Gastrocnemius medialis (tissue), 4 donors: Measurements from ENCODE around the gene PRDM16. TPM values are rescaled to one million over a fixed set of nuclear protein-coding genes. Genes with fewer than 3 reads are reported as not detected.

Experiments
- ATAC-seq, 2 donors: fragments of 150-250 bp; one replicate each; pipeline ENCODE4 v1.9.1; 2016
- DNase-seq, 2 donors: peaks; one replicate each; pipeline ENCODE4 v3.0.0-alpha.2; 2019
- H3K27ac ChIP-seq, 4 donors: fragments of 200-600 bp; sonication (generic); 1 replicate in 1 of 4; 2 replicates in 3 of 4; pipeline ENCODE4 v1.5.1; 2016 to 2018; ENCODE audit warnings: mild to moderate bottlenecking in 2 of 4, moderate library complexity in 1 of 4
- H3K27me3 ChIP-seq, 3 donors: fragments of 200-600 bp; sonication (generic) in 2 of 3; 1 replicate in 1 of 3; 2 replicates in 2 of 3; pipeline versions ENCODE4 v1.5.1 to v1.6.0; 2016 to 2019; ENCODE audit warnings: mild to moderate bottlenecking in 1 of 3, moderate library complexity in 1 of 3
- H3K36me3 ChIP-seq, 2 donors: fragments of 200-600 bp; sonication (generic) in 1 of 2; one replicate each; pipeline ENCODE4 v1.5.1; 2017 to 2018
- H3K4me1 ChIP-seq, 2 donors: fragments of 200-600 bp; sonication (generic) in 1 of 2; one replicate each; pipeline ENCODE4 v1.5.1; 2016 to 2017; ENCODE audit warnings: mild to moderate bottlenecking in 2 of 2
- H3K4me3 ChIP-seq, 4 donors: fragments of 200-600 bp; sonication (generic) in 3 of 4; 1 replicate in 1 of 4; 2 replicates in 3 of 4; pipeline ENCODE4 v1.5.1; 2016 to 2019; ENCODE audit warnings: mild to moderate bottlenecking in 2 of 4
- H3K9me3 ChIP-seq, 3 donors: fragments of 200-600 bp; sonication (generic) in 2 of 3; 1 replicate in 1 of 3; 2 replicates in 2 of 3; pipeline ENCODE4 v1.5.1; 2016 to 2019
- POLR2A ChIP-seq, 2 donors: fragments of 450-650 bp; IDR thresholded peaks; one replicate each; pipeline ENCODE4 v1.6.1; 2017; ENCODE audit warnings: antibody characterized with exemption in 2 of 2, mild to moderate bottlenecking in 2 of 2, moderate library complexity in 2 of 2
- in situ Hi-C, 4 donors: fragments of 200-750 bp; cut with MboI; loops; one replicate each; pipeline versions ENCODE4 v1.15.0 to v1.8.0; 2017; ENCODE audit warnings: low sequenced_read_pairs in 4 of 4
- intact Hi-C: fragments of 100-400 bp; cut with DNase I; formaldehyde crosslinking; loops from one replicate; pipeline ENCODE4 v1.15.1; 2023; ENCODE audit warnings: low total_unique reads
- total RNA-seq, 4 donors: library from RNA; depleted of rRNA; stranded (reverse); fragments of >200 nt; gene quantifications; one replicate each; pipeline versions ENCODE4 v1.1.0 to v1.2.3, GENCODE V29; 2016
- TF ChIP-seq, protein P1 (sequence below), 5 experiments: fragments of 450-650 bp in 3 of 5; fragments of 200-600 bp in 2 of 5; sonication (generic) in 2 of 5; IDR thresholded peaks in 4 of 5; conservative IDR thresholded peaks in 1 of 5; 1 replicate in 4 of 5; 2 replicates in 1 of 5; pipeline ENCODE4 v1.5.1; 2016 to 2019; ENCODE audit warnings: antibody characterized with exemption in 5 of 5, mild to moderate bottlenecking in 3 of 5, moderate library complexity in 3 of 5

Gene PRDM16
- total RNA-seq, 4 donors from 2014 or later = 0.03 to 0.19 (median 0.17) TPM

GRCh38 chr1:3148171-3148570, 79.2 kb downstream of the PRDM16 start:
- ATAC-seq (no peak), DNase-seq (no peak)
- no peak overlapping the region for H3K27ac ChIP-seq
- H3K27me3 ChIP-seq = peaks cover 6 to 26% (median 9%) of the 10 kb centered on the region in 3 donors
- intact Hi-C loops = no loop called here
- no peaks in the 10 kb centered on the region for H3K4me1 ChIP-seq
- no peak overlapping the region for H3K4me3 ChIP-seq
- no peak for TF ChIP-seq POLR2A (IDR thresholded peaks at IDR 0.05)
- TF ChIP-seq, protein P1, sequence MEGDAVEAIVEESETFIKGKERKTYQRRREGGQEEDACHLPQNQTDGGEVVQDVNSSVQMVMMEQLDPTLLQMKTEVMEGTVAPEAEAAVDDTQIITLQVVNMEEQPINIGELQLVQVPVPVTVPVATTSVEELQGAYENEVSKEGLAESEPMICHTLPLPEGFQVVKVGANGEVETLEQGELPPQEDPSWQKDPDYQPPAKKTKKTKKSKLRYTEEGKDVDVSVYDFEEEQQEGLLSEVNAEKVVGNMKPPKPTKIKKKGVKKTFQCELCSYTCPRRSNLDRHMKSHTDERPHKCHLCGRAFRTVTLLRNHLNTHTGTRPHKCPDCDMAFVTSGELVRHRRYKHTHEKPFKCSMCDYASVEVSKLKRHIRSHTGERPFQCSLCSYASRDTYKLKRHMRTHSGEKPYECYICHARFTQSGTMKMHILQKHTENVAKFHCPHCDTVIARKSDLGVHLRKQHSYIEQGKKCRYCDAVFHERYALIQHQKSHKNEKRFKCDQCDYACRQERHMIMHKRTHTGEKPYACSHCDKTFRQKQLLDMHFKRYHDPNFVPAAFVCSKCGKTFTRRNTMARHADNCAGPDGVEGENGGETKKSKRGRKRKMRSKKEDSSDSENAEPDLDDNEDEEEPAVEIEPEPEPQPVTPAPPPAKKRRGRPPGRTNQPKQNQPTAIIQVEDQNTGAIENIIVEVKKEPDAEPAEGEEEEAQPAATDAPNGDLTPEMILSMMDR (IDR thresholded peaks at IDR 0.05 in 4 of 5, conservative IDR thresholded peaks at IDR 0.05 in 1 of 5) = no peak
- H3K36me3 ChIP-seq = no peaks in the 10 kb centered on the region
- in situ Hi-C loops = no loop called here
- H3K9me3 ChIP-seq = no peaks in the 10 kb centered on the region

- ATAC-seq (no peak), DNase-seq (no peak)
- Histone ChIP-seq H3K36me3 (no peaks in the 10 kb centered on the region), H3K4me1 (no peaks in the 10 kb centered on the region), H3K27me3 (peaks cover 10 to 21% (median 11%) of the 10 kb centered on the region in 3 donors), H3K27ac (no peak overlapping the region), H3K4me3 (no peak overlapping the region), H3K9me3 (no peaks in the 10 kb centered on the region)
- intact Hi-C loops (no loop called here), in situ Hi-C loops (no loop called here)
- no peak for TF ChIP-seq POLR2A (IDR thresholded peaks at IDR 0.05)
- TF ChIP-seq, protein P1 (IDR thresholded peaks at IDR 0.05 in 4 of 5, conservative IDR thresholded peaks at IDR 0.05 in 1 of 5) = no peak
Observed at GRCh38 chr1:3149277-3149676, 80.3 kb downstream of the PRDM16 start.

- Histone ChIP-seq H3K4me1 (no peaks in the 10 kb centered on the region), H3K4me3 (no peak overlapping the region), H3K27me3 (peaks cover 18 to 25% (median 23%) of the 10 kb centered on the region in 3 donors), H3K27ac (no peak overlapping the region), H3K36me3 (no peaks in the 10 kb centered on the region), H3K9me3 (no peaks in the 10 kb centered on the region)
- in situ Hi-C loops (no loop called here), intact Hi-C loops (no loop called here)
- DNase-seq (no peak), ATAC-seq (no peak)
- TF ChIP-seq, protein P1 (IDR thresholded peaks at IDR 0.05 in 4 of 5, conservative IDR thresholded peaks at IDR 0.05 in 1 of 5) = no peak
- TF ChIP-seq POLR2A (IDR thresholded peaks at IDR 0.05) = no peak
Observed at GRCh38 chr1:3151456-3151855, 82.5 kb downstream of the PRDM16 start.

GRCh38 chr1:3152143-3152542, 83.1 kb downstream of the PRDM16 start:
- Histone ChIP-seq H3K9me3 (no peaks in the 10 kb centered on the region), H3K36me3 (no peaks in the 10 kb centered on the region), H3K4me1 (no peaks in the 10 kb centered on the region), H3K27ac (no peak overlapping the region), H3K4me3 (no peak overlapping the region), H3K27me3 (peaks cover 18 to 26% (median 25%) of the 10 kb centered on the region in 3 donors)
- in situ Hi-C loops (no loop called here), intact Hi-C loops (no loop called here)
- DNase-seq = no peak
- ATAC-seq = no peak
- TF ChIP-seq, protein P1 (IDR thresholded peaks at IDR 0.05 in 4 of 5, conservative IDR thresholded peaks at IDR 0.05 in 1 of 5) = no peak

DNA sequence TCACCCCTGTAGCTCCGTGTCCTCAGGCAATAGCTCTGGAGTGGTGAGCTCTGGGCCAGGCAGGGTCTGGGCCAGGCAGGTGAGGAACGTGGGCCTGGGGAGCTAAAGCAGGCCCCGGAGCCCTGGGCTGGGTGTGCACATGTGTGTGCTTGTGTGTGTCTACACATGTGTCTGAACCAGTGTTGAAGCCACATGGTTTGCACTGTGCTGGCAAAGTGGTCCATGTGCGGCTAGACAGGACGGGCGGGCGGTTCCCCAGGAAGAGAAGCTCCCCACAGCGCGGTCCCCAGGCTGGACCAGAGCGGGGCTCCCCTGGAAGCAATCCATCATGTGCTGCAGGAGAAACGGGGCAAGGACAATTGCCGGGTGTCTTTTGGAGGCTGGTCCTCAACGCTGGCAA, 84.2 kb downstream of the PRDM16 start:
- intact Hi-C loops (no loop called here), in situ Hi-C loops (no loop called here)
- ATAC-seq (no peak), DNase-seq (no peak)
- H3K36me3 ChIP-seq = no peaks in the 10 kb centered on the region
- peaks cover 18 to 26% (median 25%) of the 10 kb centered on the region in 3 donors for H3K27me3 ChIP-seq
- TF ChIP-seq, protein P1 (IDR thresholded peaks at IDR 0.05 in 4 of 5, conservative IDR thresholded peaks at IDR 0.05 in 1 of 5) = no peak
- no peak for TF ChIP-seq POLR2A (IDR thresholded peaks at IDR 0.05)
- H3K9me3 ChIP-seq = no peaks in the 10 kb centered on the region
- no peak overlapping the region for H3K4me3 ChIP-seq
- H3K4me1 ChIP-seq = no peaks in the 10 kb centered on the region
- no peak overlapping the region for H3K27ac ChIP-seq
